SK-MEL-5 (cell line): ENCODE data around the gene DNASE2B. TPM values are rescaled to one million over a fixed set of nuclear protein-coding genes. Genes with fewer than 3 reads are reported as not detected.
A peak's percentile ranks its signal among the peaks of the same experiment; 100 is the strongest.

Experiments
- DNase-seq: peaks from one replicate; pipeline ENCODE4 v3.0.0-alpha.2; 2016; ENCODE audit warnings: low read depth, low spot score
- in situ Hi-C: cut with HindIII; loops from 2 replicates; pipeline ENCODE4 v1.10.0; 2016; ENCODE audit warnings: low sequenced_read_pairs, high pct_unique_total_duplicates, low pct_unique_long_range_greater_than_20kb
- polyA plus RNA-seq, 2 experiments: library from polyadenylated mRNA; depleted of rRNA; stranded (reverse); fragments of >200 nt; gene quantifications; 2 replicates each; pipeline ENCODE4 v1.2.3, GENCODE V29; 2015
- total RNA-seq: library from RNA; depleted of rRNA; stranded (reverse); fragments of >200 nt; shearing (Covaris generic); gene quantifications from 2 replicates; pipeline ENCODE4 v1.2.3, GENCODE V29; 2014; rRNA removed

The DNASE2B gene, protein sequence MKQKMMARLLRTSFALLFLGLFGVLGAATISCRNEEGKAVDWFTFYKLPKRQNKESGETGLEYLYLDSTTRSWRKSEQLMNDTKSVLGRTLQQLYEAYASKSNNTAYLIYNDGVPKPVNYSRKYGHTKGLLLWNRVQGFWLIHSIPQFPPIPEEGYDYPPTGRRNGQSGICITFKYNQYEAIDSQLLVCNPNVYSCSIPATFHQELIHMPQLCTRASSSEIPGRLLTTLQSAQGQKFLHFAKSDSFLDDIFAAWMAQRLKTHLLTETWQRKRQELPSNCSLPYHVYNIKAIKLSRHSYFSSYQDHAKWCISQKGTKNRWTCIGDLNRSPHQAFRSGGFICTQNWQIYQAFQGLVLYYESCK
- total RNA-seq: 0.18 TPM in 1 of 2 replicates, not detected in the other
- not detected in 2 replicates for polyA plus RNA-seq (2015; cell fraction: cytosol; rRNA removed)
- polyA plus RNA-seq (2015; cell fraction: nucleus; rRNA removed): 0.15 TPM in 1 of 2 replicates, not detected in the other

DNA sequence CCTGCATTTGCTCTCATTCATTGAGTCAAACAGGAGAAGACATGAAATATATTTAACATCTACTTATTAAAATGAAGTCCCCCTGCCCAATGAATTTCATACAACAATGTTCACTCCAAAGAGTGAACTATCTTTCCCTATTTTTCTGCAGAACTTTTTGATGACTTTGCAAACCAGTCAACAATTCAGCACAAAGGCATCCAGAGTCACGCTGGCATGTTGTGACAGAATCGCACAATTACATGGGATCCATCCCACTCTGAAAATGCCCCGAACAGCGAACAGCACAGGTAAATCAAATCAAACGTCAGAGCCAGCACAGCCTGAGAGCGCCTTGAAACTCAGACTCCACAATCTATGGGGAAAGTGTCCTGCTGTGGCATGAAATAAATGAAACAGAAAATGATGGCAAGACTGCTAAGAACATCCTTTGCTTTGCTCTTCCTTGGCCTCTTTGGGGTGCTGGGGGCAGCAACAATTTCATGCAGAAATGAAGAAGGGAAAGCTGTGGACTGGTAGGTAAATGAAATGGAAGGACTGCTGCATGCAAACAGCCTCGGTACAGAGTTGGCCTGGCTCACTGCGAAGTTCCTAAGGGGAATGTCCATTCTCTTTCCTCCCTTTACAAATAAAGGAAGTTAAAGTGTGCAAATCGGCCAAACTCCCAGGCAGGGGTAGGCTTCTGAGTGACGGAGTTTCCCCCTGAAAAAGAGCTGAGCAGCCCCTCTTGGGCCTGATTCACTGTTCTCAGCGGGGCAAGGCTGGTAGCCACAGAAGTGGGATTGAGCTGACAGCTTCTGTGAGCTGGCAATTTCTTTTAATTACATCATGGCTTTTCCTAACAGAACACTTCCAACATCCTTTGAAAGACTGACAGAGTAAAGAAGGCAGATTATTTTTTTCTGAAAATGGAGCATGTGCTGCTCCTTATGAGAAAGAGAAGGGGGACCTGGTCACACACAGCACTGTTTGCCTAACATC lies at the start of gene DNASE2B:
DNASE2B (plus strand) TSS at position 310 of the 981 bp plus-strand sequence; CDS start at position 391, 81 bp downstream.
- in situ Hi-C loops: no loop called here
- no peak for DNase-seq

DNA sequence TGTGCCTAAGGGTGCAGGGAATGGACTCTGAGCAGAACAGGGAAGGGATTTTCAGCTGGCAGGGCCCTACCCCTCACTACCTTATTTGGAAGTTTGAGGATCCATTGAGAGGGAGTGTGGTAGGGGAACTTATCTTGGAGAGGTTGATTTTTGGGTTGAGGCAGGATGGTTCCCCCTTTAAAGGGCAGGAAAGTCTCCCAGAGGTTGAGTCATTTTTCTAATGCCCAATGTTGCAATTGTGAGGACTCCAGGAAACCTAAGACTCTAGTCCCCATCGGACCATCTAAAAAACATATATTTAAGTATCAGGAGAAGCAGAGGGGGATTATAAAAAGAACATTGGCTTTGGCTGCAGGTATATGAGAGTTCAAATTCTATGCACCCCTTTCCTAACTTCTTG lies 49.5 kb upstream of the DNASE2B start:
- in situ Hi-C loops: no loop called here
- DNase-seq: no peak

DNA sequence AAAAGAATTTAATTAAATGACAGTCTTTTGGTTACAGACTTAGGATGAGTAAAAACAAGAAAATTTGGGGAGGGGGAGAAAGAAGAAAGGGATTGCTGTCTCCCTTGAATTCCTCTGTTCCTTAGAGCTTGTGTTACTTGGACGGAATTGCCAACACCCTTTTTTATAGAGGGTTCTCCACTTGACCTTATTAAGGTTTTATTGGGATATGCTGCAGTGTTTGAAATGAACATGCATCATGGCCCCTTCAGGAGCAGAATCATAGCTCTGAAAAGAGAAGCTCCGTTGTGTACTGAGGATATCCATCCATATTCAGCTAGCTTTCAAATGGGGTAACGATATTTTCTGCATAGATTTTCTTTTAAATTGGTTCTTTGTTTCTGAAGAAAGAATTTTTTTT lies 48.2 kb upstream of the DNASE2B start:
- in situ Hi-C loops: no loop called here
- DNase-seq: peak; percentile 21

DNA sequence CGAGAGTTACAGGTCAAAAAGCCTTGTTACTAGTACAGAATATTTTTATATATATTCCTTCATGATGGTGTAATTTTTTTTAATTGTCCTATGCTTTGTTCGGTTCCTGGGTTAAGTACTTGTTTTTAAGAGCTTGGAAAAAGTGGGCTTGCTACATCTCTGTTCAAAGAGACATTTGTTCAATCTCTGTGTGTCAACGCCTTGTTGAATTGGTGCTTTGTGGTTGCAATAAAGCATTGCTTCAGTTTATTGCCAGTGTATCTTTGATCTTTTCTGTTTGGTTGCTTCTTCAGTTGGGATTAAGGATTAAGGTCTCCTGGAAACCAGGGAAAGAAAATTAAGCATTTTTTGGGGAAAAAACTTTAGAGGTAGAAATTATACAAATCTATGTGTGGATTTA lies 47.7 kb upstream of the DNASE2B start:
- peak; percentile 82 for DNase-seq
- in situ Hi-C loops: no loop called here

DNA sequence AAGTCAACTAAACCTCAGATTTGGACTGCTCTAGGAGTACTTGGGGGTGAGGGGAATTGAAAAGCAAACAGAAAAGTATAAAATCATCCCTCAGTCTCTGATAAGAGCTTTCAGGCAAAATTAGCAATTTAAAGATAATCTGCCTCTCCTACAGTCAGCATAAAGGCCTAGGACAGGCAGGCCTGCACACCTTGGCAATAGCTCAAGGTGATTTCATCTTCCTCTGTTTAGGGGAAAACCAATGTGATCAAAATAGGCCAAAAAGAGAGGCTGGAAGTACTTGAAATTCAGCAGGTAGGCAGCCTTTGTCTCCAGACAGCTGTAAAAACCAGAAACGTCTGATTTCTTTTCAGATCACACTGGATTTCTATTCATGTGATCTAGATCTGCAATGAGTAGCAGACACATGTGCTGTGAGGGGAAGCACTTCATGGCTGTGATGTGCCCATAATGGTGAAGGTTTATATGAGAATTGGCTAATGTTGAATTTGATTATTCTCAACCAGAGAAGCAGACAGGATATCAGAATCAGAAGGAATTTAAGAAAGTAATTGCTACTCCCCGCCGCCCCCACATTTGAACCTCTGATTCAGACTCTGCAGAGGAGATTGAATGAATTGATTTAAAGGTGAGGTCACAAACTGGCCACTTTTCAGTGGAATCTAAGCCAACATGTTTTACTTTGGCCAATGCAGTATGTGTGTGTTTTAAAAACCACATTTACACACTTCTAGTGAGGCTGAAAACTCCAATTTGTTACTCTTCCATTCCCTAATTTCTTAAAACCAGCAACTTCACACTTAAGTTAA lies 45.8 kb upstream of the DNASE2B start:
- in situ Hi-C loops: no loop called here
- no peak for DNase-seq

DNA sequence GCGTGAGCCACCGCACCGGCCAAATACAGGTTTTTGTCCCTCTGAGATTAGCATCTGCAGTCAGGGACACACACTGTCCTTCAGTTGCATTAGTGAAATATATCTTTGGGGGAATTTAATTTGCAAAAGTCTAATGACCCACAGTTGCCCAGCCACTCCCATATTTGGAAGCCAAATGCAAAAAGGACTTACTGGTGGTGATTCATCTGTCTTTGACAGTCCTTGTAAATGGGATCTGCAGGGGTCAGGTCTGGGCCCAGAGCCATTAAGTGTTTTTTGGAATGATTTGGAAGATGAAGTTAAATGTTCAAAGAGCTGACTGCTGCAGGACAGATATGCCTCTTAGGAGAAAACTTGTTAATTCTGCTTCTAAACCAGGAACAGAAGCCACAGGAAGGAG lies 44.6 kb upstream of the DNASE2B start:
- in situ Hi-C loops: no loop called here
- no peak for DNase-seq

DNA sequence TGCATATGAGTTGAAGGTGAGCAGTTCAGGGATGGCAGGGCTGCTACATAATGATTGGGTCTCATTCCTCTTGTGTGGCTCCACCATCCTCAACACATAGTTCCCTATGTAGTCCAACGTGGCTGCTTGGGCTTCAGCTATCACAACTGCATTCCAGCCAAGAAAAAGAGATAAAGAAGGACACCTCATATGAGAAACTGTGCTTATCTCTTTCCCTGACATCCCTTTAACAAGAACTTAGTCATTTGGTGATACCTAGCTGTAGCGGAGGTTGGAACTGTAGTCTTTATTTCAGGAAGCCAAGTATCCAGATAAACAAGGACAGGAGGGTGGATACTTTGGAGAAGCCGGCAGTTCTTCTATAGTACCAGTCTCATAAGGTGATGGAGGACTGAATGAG lies 42.7 kb upstream of the DNASE2B start:
- DNase-seq: no peak
- in situ Hi-C loops: no loop called here

DNA sequence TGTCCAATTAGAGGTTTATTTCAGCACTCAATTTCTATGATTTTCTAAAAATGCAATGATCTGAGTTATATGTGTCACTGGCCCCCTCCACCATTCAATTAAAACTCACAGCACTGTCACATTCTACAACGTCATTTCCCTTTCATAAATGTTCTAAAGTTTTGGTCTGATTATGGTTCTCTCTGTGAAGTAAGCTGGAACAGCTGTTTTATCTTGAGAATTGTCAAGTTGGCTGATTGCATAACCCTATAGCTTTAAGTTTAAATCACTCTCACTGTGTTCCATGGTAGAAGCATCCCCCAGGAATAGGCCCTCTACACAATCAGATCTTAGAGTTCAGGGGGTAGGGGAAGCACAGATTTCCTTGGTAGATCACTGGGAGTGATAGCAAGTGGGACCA lies 41.4 kb upstream of the DNASE2B start:
- in situ Hi-C loops: no loop called here
- no peak for DNase-seq

DNA sequence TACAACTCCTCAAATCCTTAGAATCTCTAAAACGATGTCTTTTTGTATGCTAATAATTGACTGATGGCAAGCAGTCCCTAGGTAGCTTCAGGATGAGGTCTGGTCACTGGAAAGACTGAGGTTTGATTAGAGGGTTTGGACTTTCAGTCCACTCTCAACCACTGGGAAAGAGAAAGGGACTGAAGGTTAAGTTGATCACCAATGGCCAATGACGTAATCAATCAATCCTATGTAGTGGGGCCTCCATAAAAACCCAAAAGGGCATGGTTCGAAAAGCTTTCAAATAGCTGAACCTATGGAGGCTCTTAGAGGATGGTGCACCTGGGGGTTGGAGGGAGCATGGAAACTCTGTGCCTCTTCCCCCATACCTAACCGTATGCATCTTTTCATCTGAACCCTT lies 39.6 kb upstream of the DNASE2B start:
- in situ Hi-C loops: no loop called here

DNA sequence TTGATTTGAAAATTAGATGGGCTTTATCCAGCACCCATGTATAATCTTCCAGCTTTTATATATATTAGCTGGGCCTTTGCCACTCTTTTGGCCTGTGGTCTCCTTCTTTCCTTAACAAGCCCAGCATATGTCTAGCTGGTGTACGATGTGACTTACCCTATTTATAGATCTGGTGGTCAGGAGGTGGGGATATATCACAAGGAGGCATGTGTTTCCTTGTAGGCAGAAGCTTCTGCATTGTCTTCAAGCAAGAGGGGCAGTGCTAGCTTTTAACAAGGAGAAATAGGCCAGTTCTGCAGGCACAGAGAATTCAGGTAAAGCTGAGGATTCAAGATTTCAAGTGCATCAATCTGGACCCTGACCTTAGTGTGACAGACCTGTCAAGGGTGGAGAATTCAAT lies 38.0 kb upstream of the DNASE2B start:
- in situ Hi-C loops: no loop called here
- DNase-seq: peak; percentile 66

More for the DNA sequence above, 39.6 kb upstream of the DNASE2B start:
- DNase-seq: no peak

DNA sequence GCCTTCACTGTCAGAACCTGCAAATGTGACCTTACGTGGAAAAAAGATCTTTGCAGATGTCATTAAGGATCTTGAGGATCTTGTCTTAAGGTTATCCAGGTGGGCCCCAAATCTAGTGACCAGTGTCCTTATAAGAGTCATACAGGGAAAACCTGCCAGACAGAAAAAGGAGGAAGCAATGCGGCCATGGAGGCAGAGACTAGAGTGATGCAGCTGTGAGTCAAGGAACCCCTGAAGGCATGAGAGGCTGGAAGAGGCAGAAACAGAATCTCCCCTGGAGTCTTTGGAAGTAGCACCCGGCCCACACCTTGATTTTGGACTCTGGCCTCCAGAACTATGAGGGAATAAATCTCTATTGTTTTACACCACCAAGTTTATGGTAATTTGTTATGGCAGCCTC lies 36.5 kb upstream of the DNASE2B start:
- no peak for DNase-seq
- in situ Hi-C loops: no loop called here

DNA sequence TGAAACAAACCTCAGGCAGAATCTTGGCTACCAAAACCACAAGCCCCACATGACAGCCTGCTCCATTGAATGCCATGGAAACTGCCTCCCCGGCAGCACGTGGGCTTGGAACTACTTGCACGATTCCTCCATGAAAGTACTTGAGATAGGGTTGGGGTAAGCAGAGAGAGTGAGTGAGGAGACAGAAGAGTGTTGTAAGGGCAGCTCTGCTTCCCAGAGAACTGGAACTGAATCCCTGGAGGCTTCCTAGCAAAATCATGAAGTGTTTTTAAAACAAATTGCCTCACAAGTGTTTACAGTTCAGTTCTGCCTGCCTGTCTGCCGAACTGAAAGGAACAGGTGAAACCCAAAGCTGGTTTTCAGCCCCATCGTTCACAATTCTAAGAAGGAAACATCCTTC lies 35.3 kb upstream of the DNASE2B start:
- DNase-seq: peak; percentile 10
- in situ Hi-C loops: no loop called here

DNA sequence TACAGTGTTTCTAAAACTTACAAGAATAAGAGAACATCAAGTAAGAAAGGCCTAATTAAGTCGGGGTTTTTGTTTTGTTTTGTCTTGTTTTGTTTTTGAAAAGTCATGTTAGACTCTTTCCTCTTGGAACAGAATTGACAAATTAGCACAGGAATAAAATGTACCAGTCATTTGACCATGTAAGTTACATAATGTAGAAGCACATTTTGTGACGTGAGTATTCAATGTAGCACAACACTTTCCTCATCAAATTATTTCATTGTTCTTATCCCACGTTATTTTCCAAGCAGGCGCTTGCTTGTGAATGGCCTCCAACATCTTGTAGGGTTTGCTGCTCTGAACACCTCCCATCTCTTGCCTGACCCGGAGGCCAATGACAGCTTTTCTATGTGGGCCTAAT lies 34.7 kb upstream of the DNASE2B start:
- in situ Hi-C loops: no loop called here

DNA sequence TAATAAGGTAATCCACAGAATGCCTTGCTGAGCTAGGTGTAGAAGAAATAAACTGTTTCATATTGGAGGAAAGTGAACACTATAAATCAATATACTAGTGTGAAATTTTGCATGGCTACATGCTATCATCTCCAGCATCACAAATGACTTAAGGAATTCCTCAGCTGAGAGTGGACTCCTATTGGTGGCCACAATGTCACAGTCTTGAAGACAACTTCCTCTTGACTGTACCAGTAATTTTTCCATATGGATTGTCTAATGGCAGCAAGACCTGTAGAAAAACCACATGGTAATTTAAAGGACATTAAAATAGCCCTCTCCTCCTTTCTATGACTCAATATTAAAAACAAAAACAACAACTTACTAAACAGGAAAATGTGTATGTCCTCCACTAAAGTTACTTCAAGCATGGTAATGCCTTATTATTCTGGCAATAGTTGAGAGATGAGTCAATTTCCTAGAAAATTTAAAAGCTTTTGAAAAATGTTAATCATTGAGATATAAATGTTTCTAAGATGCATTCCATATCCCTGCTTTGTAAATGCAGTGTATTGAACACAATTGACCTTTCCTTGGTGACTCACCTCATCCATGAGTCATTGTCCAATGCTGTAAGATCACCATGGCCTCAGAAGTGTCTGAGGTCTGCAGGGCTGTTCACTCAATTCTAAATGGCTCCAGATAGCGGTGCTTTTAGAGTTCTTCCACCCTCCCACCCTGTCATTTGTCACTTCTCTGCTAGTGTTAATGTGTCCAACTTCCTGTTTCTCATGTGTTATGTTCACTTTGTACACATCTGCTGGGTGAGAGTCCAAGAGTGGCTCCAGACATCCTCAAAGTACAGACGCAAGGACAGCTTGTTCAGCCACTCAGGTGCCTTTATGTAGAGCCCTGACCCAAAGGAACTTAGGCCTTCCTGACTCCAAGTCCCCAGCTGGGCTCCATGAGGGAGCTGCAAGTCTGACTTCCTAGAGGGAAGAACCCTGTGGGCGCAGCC lies 32.8 kb upstream of the DNASE2B start:
- DNase-seq: peak; percentile 66
- in situ Hi-C loops: no loop called here

More for the DNA sequence above, 34.7 kb upstream of the DNASE2B start:
- no peak for DNase-seq

DNA sequence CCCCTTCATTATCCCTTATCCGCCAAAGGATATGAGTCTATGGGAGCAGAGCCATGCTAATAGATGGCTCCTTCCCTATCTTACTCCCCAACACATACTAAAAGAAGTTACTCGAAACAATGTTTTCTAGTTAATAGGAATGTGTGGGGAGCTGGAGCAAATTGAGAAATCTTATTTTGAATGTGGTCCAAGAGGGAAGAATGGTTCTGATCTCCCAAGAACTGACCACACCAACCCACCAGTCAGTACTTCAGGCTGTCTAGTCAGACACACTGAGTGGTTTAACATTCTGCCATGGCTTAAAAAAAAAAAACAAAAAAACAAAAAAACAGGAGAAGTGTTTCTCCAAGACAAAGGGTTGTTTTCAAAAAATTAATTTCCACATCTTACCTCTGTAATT lies 31.5 kb upstream of the DNASE2B start:
- in situ Hi-C loops: no loop called here
- DNase-seq: no peak

DNA sequence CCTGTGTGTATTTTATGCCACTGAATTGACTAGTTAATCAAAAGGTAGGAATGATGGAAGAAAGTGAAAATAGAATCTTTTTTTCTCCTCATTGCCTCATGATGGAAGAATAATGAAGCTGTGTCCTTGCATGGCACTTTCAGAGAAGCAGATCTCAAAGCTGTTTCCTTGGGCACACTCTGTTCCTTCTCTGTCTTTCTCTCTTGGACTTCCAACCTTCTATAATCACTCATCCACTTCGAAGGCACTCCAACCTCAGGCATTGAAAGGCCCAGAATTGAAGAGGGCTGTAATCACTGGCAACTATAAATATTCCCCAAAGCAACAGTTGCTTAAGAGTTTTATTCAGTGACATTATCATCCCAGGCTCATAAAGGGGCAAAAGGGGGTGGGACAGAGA lies 31.1 kb upstream of the DNASE2B start:
- DNase-seq: no peak
- in situ Hi-C loops: no loop called here
